ENCODE data around the gene FBXO33. TPM values are rescaled to one million over a fixed set of nuclear protein-coding genes. Genes with fewer than 3 reads are reported as not detected.

Gene FBXO33
- polyA plus RNA-seq, 1 donor from 2014 or later = 32.0 TPM

GRCh38 chr14:39382463-39382862 lies 49.8 kb downstream of the FBXO33 start:
- no peaks in the 10 kb centered on the region for H3F3A ChIP-seq (ENCODE audit: insufficient read depth, low read length, poor library complexity, severe bottlenecking)
- H3K9me2 ChIP-seq (ENCODE audit: insufficient read depth, low read length) = no peaks in the 10 kb centered on the region
- no peak overlapping the region for H2AFZ ChIP-seq (ENCODE audit: low read depth, low read length)
- H3K79me2 ChIP-seq (replicated peaks; ENCODE audit: insufficient read depth, low read length) = no peaks in the 10 kb centered on the region
- no peak overlapping the region for H3K4me3 ChIP-seq (ENCODE audit: low read length)
- no peak for TF ChIP-seq EZH2 (IDR thresholded peaks at IDR 0.05; ENCODE audit: borderline replicate concordance, insufficient read depth, low read length, poor library complexity, severe bottlenecking)
- TF ChIP-seq, protein P1, sequence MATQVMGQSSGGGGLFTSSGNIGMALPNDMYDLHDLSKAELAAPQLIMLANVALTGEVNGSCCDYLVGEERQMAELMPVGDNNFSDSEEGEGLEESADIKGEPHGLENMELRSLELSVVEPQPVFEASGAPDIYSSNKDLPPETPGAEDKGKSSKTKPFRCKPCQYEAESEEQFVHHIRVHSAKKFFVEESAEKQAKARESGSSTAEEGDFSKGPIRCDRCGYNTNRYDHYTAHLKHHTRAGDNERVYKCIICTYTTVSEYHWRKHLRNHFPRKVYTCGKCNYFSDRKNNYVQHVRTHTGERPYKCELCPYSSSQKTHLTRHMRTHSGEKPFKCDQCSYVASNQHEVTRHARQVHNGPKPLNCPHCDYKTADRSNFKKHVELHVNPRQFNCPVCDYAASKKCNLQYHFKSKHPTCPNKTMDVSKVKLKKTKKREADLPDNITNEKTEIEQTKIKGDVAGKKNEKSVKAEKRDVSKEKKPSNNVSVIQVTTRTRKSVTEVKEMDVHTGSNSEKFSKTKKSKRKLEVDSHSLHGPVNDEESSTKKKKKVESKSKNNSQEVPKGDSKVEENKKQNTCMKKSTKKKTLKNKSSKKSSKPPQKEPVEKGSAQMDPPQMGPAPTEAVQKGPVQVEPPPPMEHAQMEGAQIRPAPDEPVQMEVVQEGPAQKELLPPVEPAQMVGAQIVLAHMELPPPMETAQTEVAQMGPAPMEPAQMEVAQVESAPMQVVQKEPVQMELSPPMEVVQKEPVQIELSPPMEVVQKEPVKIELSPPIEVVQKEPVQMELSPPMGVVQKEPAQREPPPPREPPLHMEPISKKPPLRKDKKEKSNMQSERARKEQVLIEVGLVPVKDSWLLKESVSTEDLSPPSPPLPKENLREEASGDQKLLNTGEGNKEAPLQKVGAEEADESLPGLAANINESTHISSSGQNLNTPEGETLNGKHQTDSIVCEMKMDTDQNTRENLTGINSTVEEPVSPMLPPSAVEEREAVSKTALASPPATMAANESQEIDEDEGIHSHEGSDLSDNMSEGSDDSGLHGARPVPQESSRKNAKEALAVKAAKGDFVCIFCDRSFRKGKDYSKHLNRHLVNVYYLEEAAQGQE (IDR thresholded peaks at IDR 0.05; ENCODE audit: borderline replicate concordance) = no peak
- TF ChIP-seq POLR2AphosphoS5 (IDR thresholded peaks at IDR 0.05) = no peak
- no peak for TF ChIP-seq MXI1 (conservative IDR thresholded peaks at IDR 0.05; ENCODE audit: poor library complexity, severe bottlenecking)
- TF ChIP-seq TAF1 (IDR thresholded peaks at IDR 0.05; ENCODE audit: low read depth) = no peak
- no peak for TF ChIP-seq EP300 (conservative IDR thresholded peaks at IDR 0.05; ENCODE audit: poor library complexity, severe bottlenecking)
- no peak for TF ChIP-seq SMC3 (conservative IDR thresholded peaks at IDR 0.05; ENCODE audit: poor library complexity)
- no peak for TF ChIP-seq CTCF (IDR thresholded peaks at IDR 0.05; ENCODE audit: poor library complexity, severe bottlenecking)
- TF ChIP-seq RAD21 (conservative IDR thresholded peaks at IDR 0.05) = no peak
- H3K4me2 ChIP-seq (ENCODE audit: low read length) = no peak overlapping the region
- H3K9me3 ChIP-seq (ENCODE audit: low read length) = no peaks in the 10 kb centered on the region
- H3K27ac ChIP-seq (ENCODE audit: low read length) = no peak overlapping the region
- H3K9ac ChIP-seq (ENCODE audit: low read length) = no peak overlapping the region
- H3K27me3 ChIP-seq (ENCODE audit: insufficient read depth, low read depth, low read length) = no peaks in the 10 kb centered on the region
- no peaks in the 10 kb centered on the region for H3K36me3 ChIP-seq (ENCODE audit: insufficient read depth, low read length)
- no peaks in the 10 kb centered on the region for H4K20me1 ChIP-seq (ENCODE audit: insufficient read depth)

GRCh38 chr14:39381366-39381765 lies 50.9 kb downstream of the FBXO33 start:
- H3K9me3 ChIP-seq (ENCODE audit: low read length) = no peaks in the 10 kb centered on the region
- no peak overlapping the region for H3K4me2 ChIP-seq (ENCODE audit: low read length)
- TF ChIP-seq TAF1 (IDR thresholded peaks at IDR 0.05; ENCODE audit: low read depth) = no peak
- no peak for TF ChIP-seq EZH2 (IDR thresholded peaks at IDR 0.05; ENCODE audit: borderline replicate concordance, insufficient read depth, low read length, poor library complexity, severe bottlenecking)
- no peak for TF ChIP-seq RAD21 (conservative IDR thresholded peaks at IDR 0.05)
- no peak for TF ChIP-seq EP300 (conservative IDR thresholded peaks at IDR 0.05; ENCODE audit: poor library complexity, severe bottlenecking)
- no peak for TF ChIP-seq SMC3 (conservative IDR thresholded peaks at IDR 0.05; ENCODE audit: poor library complexity)
- no peak for TF ChIP-seq CTCF (IDR thresholded peaks at IDR 0.05; ENCODE audit: poor library complexity, severe bottlenecking)
- H2AFZ ChIP-seq (ENCODE audit: low read depth, low read length) = no peak overlapping the region
- no peak overlapping the region for H3K4me3 ChIP-seq (ENCODE audit: low read length)
- no peaks in the 10 kb centered on the region for H3K27me3 ChIP-seq (ENCODE audit: insufficient read depth, low read depth, low read length)
- H3F3A ChIP-seq (ENCODE audit: insufficient read depth, low read length, poor library complexity, severe bottlenecking) = no peaks in the 10 kb centered on the region
- H3K9ac ChIP-seq (ENCODE audit: low read length) = no peak overlapping the region
- no peaks in the 10 kb centered on the region for H3K9me2 ChIP-seq (ENCODE audit: insufficient read depth, low read length)
- H4K20me1 ChIP-seq (ENCODE audit: insufficient read depth) = no peaks in the 10 kb centered on the region
- H3K27ac ChIP-seq (ENCODE audit: low read length) = no peak overlapping the region
- H3K36me3 ChIP-seq (ENCODE audit: insufficient read depth, low read length) = no peaks in the 10 kb centered on the region
- H3K79me2 ChIP-seq (replicated peaks; ENCODE audit: insufficient read depth, low read length) = no peaks in the 10 kb centered on the region
